ENCODE results near the gene CDH23.

CDH23 gene

GRCh38 chr10:71838264-71839211, 441.8 kb downstream of the CDH23 start:
- H3K27me3 ChIP-seq (ENCODE audit: insufficient read depth, insufficient read length), result no peaks in the 10 kb centered on the region
- H3K4me1 ChIP-seq (ENCODE audit: insufficient read depth, insufficient read length), result peaks cover 26% of the 10 kb centered on the region
- no peak overlapping the region for H3K9ac ChIP-seq (ENCODE audit: insufficient read length, low read depth)
- TF ChIP-seq ZNF274 (IDR thresholded peaks at IDR 0.05; ENCODE audit: low read depth, low read length) (no peak), YY1 (IDR thresholded peaks at IDR 0.05; ENCODE audit: insufficient read depth, insufficient read length) (no peak), SUZ12 (IDR thresholded peaks at IDR 0.05; ENCODE audit: extremely low read depth, insufficient read depth, insufficient read length) (no peak)
- DNase-seq (ENCODE audit: low read depth, low spot score), result no peak
- H3K9me3 ChIP-seq (ENCODE audit: insufficient read depth, low read length), result no peaks in the 10 kb centered on the region
- H3K36me3 ChIP-seq (ENCODE audit: insufficient read depth, insufficient read length, low read length), result peaks cover 21% of the 10 kb centered on the region
- no peak overlapping the region for H3K4me3 ChIP-seq (ENCODE audit: insufficient read length, low read depth)

- H3K4me1 ChIP-seq (ENCODE audit: insufficient read depth, insufficient read length), result peaks cover 26% of the 10 kb centered on the region
- TF ChIP-seq YY1 (IDR thresholded peaks at IDR 0.05; ENCODE audit: insufficient read depth, insufficient read length) (no peak), SUZ12 (IDR thresholded peaks at IDR 0.05; ENCODE audit: extremely low read depth, insufficient read depth, insufficient read length) (no peak), ZNF274 (IDR thresholded peaks at IDR 0.05; ENCODE audit: low read depth, low read length) (no peak)
- DNase-seq (ENCODE audit: low read depth, low spot score), result peak; percentile 88
These were observed 443.6 kb downstream of the CDH23 start for GRCh38 chr10:71840177-71840957.

GRCh38 chr10:71840958-71841335, 444.2 kb downstream of the CDH23 start:
- Histone ChIP-seq H3K9me3 (ENCODE audit: insufficient read depth, low read length) (no peaks in the 10 kb centered on the region), H3K4me3 (ENCODE audit: insufficient read length, low read depth) (no peak overlapping the region), H3K4me1 (ENCODE audit: insufficient read depth, insufficient read length) (peaks cover 26% of the 10 kb centered on the region), H3K9ac (ENCODE audit: insufficient read length, low read depth) (no peak overlapping the region), H3K27me3 (ENCODE audit: insufficient read depth, insufficient read length) (no peaks in the 10 kb centered on the region), H3K36me3 (ENCODE audit: insufficient read depth, insufficient read length, low read length) (peaks cover 10% of the 10 kb centered on the region)
- no peak for DNase-seq (ENCODE audit: low read depth, low spot score)
- TF ChIP-seq SUZ12 (IDR thresholded peaks at IDR 0.05; ENCODE audit: extremely low read depth, insufficient read depth, insufficient read length), result no peak
- TF ChIP-seq YY1 (IDR thresholded peaks at IDR 0.05; ENCODE audit: insufficient read depth, insufficient read length), result no peak
- TF ChIP-seq ZNF274 (IDR thresholded peaks at IDR 0.05; ENCODE audit: low read depth, low read length), result no peak

More at GRCh38 chr10:71840177-71840957, 443.6 kb downstream of the CDH23 start:
- H3K9ac ChIP-seq (ENCODE audit: insufficient read length, low read depth), result no peak overlapping the region
- H3K27me3 ChIP-seq (ENCODE audit: insufficient read depth, insufficient read length), result no peaks in the 10 kb centered on the region
- H3K4me3 ChIP-seq (ENCODE audit: insufficient read length, low read depth), result no peak overlapping the region
- H3K9me3 ChIP-seq (ENCODE audit: insufficient read depth, low read length), result no peaks in the 10 kb centered on the region
- peaks cover 10% of the 10 kb centered on the region for H3K36me3 ChIP-seq (ENCODE audit: insufficient read depth, insufficient read length, low read length)

GRCh38 chr10:71842422-71842821, 445.7 kb downstream of the CDH23 start:
- peaks cover 19% of the 10 kb centered on the region for H3K4me1 ChIP-seq (ENCODE audit: insufficient read depth, insufficient read length)
- DNase-seq (ENCODE audit: low read depth, low spot score), result no peak
- H3K9ac ChIP-seq (ENCODE audit: insufficient read length, low read depth), result no peak overlapping the region
- no peaks in the 10 kb centered on the region for H3K9me3 ChIP-seq (ENCODE audit: insufficient read depth, low read length)
- no peak for TF ChIP-seq YY1 (IDR thresholded peaks at IDR 0.05; ENCODE audit: insufficient read depth, insufficient read length)
- no peak for TF ChIP-seq SUZ12 (IDR thresholded peaks at IDR 0.05; ENCODE audit: extremely low read depth, insufficient read depth, insufficient read length)
- TF ChIP-seq ZNF274 (IDR thresholded peaks at IDR 0.05; ENCODE audit: low read depth, low read length), result no peak
- H3K4me3 ChIP-seq (ENCODE audit: insufficient read length, low read depth), result no peak overlapping the region
- no peaks in the 10 kb centered on the region for H3K27me3 ChIP-seq (ENCODE audit: insufficient read depth, insufficient read length)
- peaks cover 9% of the 10 kb centered on the region for H3K36me3 ChIP-seq (ENCODE audit: insufficient read depth, insufficient read length, low read length)

- Histone ChIP-seq H3K9me3 (ENCODE audit: insufficient read depth, low read length) (no peaks in the 10 kb centered on the region), H3K27me3 (ENCODE audit: insufficient read depth, insufficient read length) (no peaks in the 10 kb centered on the region), H3K36me3 (ENCODE audit: insufficient read depth, insufficient read length, low read length) (peaks cover 6% of the 10 kb centered on the region), H3K9ac (ENCODE audit: insufficient read length, low read depth) (no peak overlapping the region), H3K4me3 (ENCODE audit: insufficient read length, low read depth) (no peak overlapping the region), H3K4me1 (ENCODE audit: insufficient read depth, insufficient read length) (peaks cover 13% of the 10 kb centered on the region)
- TF ChIP-seq ZNF274 (IDR thresholded peaks at IDR 0.05; ENCODE audit: low read depth, low read length), result no peak
- no peak for DNase-seq (ENCODE audit: low read depth, low spot score)
These were observed 446.4 kb downstream of the CDH23 start for GRCh38 chr10:71842856-71843686.

- Histone ChIP-seq H3K4me1 (ENCODE audit: insufficient read depth, insufficient read length) (peaks cover 11% of the 10 kb centered on the region), H3K9ac (ENCODE audit: insufficient read length, low read depth) (no peak overlapping the region), H3K4me3 (ENCODE audit: insufficient read length, low read depth) (no peak overlapping the region), H3K36me3 (ENCODE audit: insufficient read depth, insufficient read length, low read length) (peaks cover 9% of the 10 kb centered on the region), H3K9me3 (ENCODE audit: insufficient read depth, low read length) (no peaks in the 10 kb centered on the region), H3K27me3 (ENCODE audit: insufficient read depth, insufficient read length) (no peaks in the 10 kb centered on the region)
- no peak for TF ChIP-seq ZNF274 (IDR thresholded peaks at IDR 0.05; ENCODE audit: low read depth, low read length)
- TF ChIP-seq YY1 (IDR thresholded peaks at IDR 0.05; ENCODE audit: insufficient read depth, insufficient read length), result no peak
- no peak for TF ChIP-seq SUZ12 (IDR thresholded peaks at IDR 0.05; ENCODE audit: extremely low read depth, insufficient read depth, insufficient read length)
- no peak for DNase-seq (ENCODE audit: low read depth, low spot score)
These were observed 447.4 kb downstream of the CDH23 start for GRCh38 chr10:71844084-71844483.

Data from NT2/D1 (cell line).